ENCODE measurements around the gene ATR.
"Not testable (repeated sequence)": the region's sequence is repeated elsewhere in the genome, so short reads cannot be mapped to it uniquely, and the experiment has no call there.

ATR gene

GRCh38 chr3:142611206-142611605, 32.7 kb upstream of the ATR start:
- H3K4me3 ChIP-seq (ENCODE audit: low read depth, low read length): no peak overlapping the region
- TF ChIP-seq POLR2A (IDR thresholded peaks at IDR 0.05; ENCODE audit: extremely low read depth, insufficient read length) (no peak), MYC (IDR thresholded peaks at IDR 0.05; ENCODE audit: low read depth, low read length) (no peak), MAX (IDR thresholded peaks at IDR 0.05; ENCODE audit: low read depth, low read length) (no peak)
- TF ChIP-seq, protein P1, sequence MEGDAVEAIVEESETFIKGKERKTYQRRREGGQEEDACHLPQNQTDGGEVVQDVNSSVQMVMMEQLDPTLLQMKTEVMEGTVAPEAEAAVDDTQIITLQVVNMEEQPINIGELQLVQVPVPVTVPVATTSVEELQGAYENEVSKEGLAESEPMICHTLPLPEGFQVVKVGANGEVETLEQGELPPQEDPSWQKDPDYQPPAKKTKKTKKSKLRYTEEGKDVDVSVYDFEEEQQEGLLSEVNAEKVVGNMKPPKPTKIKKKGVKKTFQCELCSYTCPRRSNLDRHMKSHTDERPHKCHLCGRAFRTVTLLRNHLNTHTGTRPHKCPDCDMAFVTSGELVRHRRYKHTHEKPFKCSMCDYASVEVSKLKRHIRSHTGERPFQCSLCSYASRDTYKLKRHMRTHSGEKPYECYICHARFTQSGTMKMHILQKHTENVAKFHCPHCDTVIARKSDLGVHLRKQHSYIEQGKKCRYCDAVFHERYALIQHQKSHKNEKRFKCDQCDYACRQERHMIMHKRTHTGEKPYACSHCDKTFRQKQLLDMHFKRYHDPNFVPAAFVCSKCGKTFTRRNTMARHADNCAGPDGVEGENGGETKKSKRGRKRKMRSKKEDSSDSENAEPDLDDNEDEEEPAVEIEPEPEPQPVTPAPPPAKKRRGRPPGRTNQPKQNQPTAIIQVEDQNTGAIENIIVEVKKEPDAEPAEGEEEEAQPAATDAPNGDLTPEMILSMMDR (IDR thresholded peaks at IDR 0.05; ENCODE audit: low read depth, low read length): no peak
- no peak for DNase-seq (ENCODE audit: low read depth)

GRCh38 chr3:142609136-142609535, 30.6 kb upstream of the ATR start:
- TF ChIP-seq POLR2A (IDR thresholded peaks at IDR 0.05; ENCODE audit: extremely low read depth, insufficient read length) (no peak), MYC (IDR thresholded peaks at IDR 0.05; ENCODE audit: low read depth, low read length) (no peak), MAX (IDR thresholded peaks at IDR 0.05; ENCODE audit: low read depth, low read length) (no peak)
- TF ChIP-seq, protein P1 (IDR thresholded peaks at IDR 0.05; ENCODE audit: low read depth, low read length): no peak
- H3K4me3 ChIP-seq (ENCODE audit: low read depth, low read length): no peak overlapping the region
- DNase-seq (ENCODE audit: low read depth): no peak

- TF ChIP-seq MAX (IDR thresholded peaks at IDR 0.05; ENCODE audit: low read depth, low read length) (no peak), POLR2A (IDR thresholded peaks at IDR 0.05; ENCODE audit: extremely low read depth, insufficient read length) (no peak), MYC (IDR thresholded peaks at IDR 0.05; ENCODE audit: low read depth, low read length) (no peak)
- TF ChIP-seq, protein P1 (IDR thresholded peaks at IDR 0.05; ENCODE audit: low read depth, low read length): no peak
- H3K4me3 ChIP-seq (ENCODE audit: low read depth, low read length): no peak overlapping the region
- DNase-seq (ENCODE audit: low read depth): no peak
Observed at GRCh38 chr3:142608631-142609030, 30.1 kb upstream of the ATR start.

DNA sequence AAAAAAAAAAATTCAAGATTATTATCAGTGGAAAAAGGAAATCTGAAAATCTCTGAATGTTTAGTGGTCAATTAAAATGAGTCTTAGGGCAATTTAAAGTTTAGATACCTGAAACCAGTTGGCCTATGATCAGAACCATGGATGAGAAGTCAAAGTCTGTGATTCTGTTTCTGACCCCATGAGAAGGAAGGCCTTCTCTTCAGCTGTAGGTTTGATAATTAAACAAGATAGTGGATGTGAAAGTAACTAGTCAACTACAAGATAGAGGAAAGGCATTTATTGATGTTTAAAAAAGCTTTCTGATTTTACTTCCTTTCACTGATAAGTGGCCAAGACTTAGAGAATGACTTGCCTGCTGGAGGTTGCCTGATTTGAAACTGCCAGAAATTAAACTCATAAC, 26.4 kb upstream of the ATR start:
- H3K4me3 ChIP-seq (ENCODE audit: low read depth, low read length): no peak overlapping the region
- TF ChIP-seq MYC (IDR thresholded peaks at IDR 0.05; ENCODE audit: low read depth, low read length) (no peak), POLR2A (IDR thresholded peaks at IDR 0.05; ENCODE audit: extremely low read depth, insufficient read length) (no peak), MAX (IDR thresholded peaks at IDR 0.05; ENCODE audit: low read depth, low read length) (no peak)
- TF ChIP-seq, protein P1 (IDR thresholded peaks at IDR 0.05; ENCODE audit: low read depth, low read length): no peak
- DNase-seq (ENCODE audit: low read depth): no peak

GRCh38 chr3:142603386-142603705, 24.8 kb upstream of the ATR start:
- DNase-seq (ENCODE audit: low read depth); H3K4me3 ChIP-seq (ENCODE audit: low read depth, low read length): not testable (repeated sequence)

DNA sequence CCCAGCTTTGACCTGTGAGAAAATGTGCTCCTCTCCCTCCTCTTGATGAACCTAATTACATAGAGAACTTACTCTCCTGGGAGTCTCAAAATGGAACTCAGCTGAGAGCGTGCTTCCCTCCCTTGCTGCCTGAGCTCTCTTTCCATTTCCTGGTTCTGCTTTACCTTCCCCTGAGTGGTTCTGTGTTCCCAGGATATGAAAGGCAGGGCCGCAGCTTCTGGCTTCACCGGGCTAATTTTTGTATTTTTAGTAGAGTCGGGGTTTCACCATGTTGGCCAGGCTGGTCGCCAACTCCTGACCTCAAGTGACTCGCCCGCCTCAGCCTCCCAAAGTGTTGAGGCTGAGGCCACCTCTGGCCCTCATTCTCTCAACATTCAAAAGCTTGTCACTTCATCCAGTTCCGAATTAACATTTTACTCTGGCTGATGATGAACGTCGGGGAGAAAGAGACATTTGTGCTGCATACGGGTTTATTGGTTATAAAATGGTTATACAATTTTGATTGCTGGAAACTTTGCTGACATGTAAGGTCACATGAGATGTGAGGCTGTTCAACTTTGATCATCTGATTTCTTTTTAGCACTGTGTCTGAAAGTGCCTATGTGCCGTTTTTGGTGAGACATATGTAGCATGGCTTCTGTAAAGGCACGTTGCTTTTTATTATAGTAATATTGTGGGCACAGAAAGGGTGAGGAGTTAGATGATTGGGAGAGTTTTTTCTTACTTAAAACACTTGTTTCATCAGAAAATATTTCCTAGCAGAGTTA, 24.3 kb upstream of the ATR start:
- TF ChIP-seq, protein P1 (IDR thresholded peaks at IDR 0.05; ENCODE audit: low read depth, low read length): no peak
- TF ChIP-seq POLR2A (IDR thresholded peaks at IDR 0.05; ENCODE audit: extremely low read depth, insufficient read length): no peak
- TF ChIP-seq MYC (IDR thresholded peaks at IDR 0.05; ENCODE audit: low read depth, low read length): no peak
- TF ChIP-seq MAX (IDR thresholded peaks at IDR 0.05; ENCODE audit: low read depth, low read length): no peak
- DNase-seq (ENCODE audit: low read depth): no peak
- H3K4me3 ChIP-seq (ENCODE audit: low read depth, low read length): no peak overlapping the region
